Chondrocyte (in vitro differentiated cells): Measurements from ENCODE around the gene RHOT2. TPM values are rescaled to one million over a fixed set of nuclear protein-coding genes. Genes with fewer than 3 reads are reported as not detected.
A peak's percentile ranks its signal among the peaks of the same experiment; 100 is the strongest.

Source experiments
- DNase-seq: peaks from one replicate; pipeline ENCODE4 v3.0.0; 2021; ENCODE audit warnings: mixed read lengths, low spot score
- H3K27ac Mint-ChIP-seq: one replicate; pipeline ENCODE4 v1.8.0; 2021; ENCODE audit warnings: mild to moderate bottlenecking, moderate library complexity, mixed read lengths; ENCODE audit not compliant: unreplicated experiment
- H3K27me3 Mint-ChIP-seq: 2 replicates; pipeline ENCODE4 v1.8.0; 2021; ENCODE audit warnings: low read depth, mixed read lengths
- H3K36me3 Mint-ChIP-seq: 2 replicates; pipeline ENCODE4 v1.8.0; 2021; ENCODE audit warnings: low read depth, mixed read lengths
- H3K4me1 Mint-ChIP-seq: 2 replicates; pipeline ENCODE4 v1.8.0; 2021; ENCODE audit warnings: low read depth, mild to moderate bottlenecking, mixed read lengths
- H3K4me3 Mint-ChIP-seq: one replicate; pipeline ENCODE4 v1.8.0; 2021; ENCODE audit warnings: mild to moderate bottlenecking, moderate library complexity, mixed read lengths; ENCODE audit not compliant: unreplicated experiment
- H3K9me3 Mint-ChIP-seq: 2 replicates; pipeline ENCODE4 v1.8.0; 2021; ENCODE audit warnings: low read depth, mixed read lengths
- total RNA-seq: library from RNA; stranded (reverse); gene quantifications from 3 replicates; pipeline ENCODE4 v1.2.1, GENCODE V29; 2021
- TF ChIP-seq, protein P1 (sequence below): fragments of 200-600 bp; sonication (generic); IDR thresholded peaks from 2 replicates; pipeline ENCODE4 v1.5.0; 2021; ENCODE audit warnings: antibody characterized with exemption, mild to moderate bottlenecking, moderate library complexity

RHOT2 gene
- total RNA-seq, 1 donor from 2014 or later, result 101 TPM

DNA sequence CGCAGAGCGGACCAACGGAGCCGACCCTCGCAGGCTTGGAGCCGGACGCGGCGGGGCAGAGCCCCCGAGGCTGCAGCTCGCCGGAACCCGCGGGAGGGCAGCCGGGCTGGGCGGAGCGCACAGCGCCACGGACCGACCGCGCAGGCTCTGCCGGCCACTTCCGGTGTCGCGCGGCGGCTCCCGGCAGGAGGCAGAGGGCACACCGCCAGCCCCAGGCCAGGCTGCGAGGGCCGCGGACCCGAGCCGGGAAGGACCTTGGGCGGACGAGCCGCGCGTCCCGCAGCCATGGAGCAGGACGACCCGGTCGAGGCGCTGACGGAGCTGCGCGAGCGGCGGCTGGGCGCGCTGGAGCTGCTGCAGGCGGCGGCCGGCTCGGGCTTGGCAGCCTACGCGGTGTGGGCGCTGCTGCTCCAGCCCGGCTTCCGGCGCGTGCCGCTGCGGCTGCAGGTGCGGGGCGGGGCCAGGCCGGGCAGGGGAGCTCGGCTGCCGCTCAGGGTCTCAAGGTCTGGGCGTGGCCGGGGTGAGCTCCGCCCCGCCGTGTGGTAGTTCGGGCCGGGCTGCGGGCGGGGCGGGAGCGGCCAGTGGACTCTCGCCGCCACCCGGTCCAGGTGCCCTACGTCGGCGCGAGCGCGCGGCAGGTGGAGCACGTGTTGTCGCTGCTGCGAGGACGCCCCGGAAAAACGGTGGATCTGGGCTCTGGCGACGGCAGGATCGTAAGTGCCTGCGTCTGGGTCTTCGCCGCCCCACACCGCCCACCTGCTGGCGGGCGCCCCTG lies 53.2 kb downstream of the RHOT2 start, which contains the start of gene ANTKMT:
Gene ANTKMT (plus strand): TSS at position 157 of the 775 bp plus-strand sequence. CDS start 129 bp downstream, at position 286.
- Mint-ChIP-seq H3K4me1 (peaks cover 17% of the 10 kb centered on the region), H3K36me3 (no peaks in the 10 kb centered on the region), H3K4me3 (peak within 1 kb of the TSS; percentile 77), H3K27ac (peak within 1 kb of the TSS; percentile 80), H3K9me3 (no peaks in the 10 kb centered on the region), H3K27me3 (no peaks in the 10 kb centered on the region)
- no peak for DNase-seq
- TF ChIP-seq, protein P1, sequence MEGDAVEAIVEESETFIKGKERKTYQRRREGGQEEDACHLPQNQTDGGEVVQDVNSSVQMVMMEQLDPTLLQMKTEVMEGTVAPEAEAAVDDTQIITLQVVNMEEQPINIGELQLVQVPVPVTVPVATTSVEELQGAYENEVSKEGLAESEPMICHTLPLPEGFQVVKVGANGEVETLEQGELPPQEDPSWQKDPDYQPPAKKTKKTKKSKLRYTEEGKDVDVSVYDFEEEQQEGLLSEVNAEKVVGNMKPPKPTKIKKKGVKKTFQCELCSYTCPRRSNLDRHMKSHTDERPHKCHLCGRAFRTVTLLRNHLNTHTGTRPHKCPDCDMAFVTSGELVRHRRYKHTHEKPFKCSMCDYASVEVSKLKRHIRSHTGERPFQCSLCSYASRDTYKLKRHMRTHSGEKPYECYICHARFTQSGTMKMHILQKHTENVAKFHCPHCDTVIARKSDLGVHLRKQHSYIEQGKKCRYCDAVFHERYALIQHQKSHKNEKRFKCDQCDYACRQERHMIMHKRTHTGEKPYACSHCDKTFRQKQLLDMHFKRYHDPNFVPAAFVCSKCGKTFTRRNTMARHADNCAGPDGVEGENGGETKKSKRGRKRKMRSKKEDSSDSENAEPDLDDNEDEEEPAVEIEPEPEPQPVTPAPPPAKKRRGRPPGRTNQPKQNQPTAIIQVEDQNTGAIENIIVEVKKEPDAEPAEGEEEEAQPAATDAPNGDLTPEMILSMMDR, result peak; percentile 44

DNA sequence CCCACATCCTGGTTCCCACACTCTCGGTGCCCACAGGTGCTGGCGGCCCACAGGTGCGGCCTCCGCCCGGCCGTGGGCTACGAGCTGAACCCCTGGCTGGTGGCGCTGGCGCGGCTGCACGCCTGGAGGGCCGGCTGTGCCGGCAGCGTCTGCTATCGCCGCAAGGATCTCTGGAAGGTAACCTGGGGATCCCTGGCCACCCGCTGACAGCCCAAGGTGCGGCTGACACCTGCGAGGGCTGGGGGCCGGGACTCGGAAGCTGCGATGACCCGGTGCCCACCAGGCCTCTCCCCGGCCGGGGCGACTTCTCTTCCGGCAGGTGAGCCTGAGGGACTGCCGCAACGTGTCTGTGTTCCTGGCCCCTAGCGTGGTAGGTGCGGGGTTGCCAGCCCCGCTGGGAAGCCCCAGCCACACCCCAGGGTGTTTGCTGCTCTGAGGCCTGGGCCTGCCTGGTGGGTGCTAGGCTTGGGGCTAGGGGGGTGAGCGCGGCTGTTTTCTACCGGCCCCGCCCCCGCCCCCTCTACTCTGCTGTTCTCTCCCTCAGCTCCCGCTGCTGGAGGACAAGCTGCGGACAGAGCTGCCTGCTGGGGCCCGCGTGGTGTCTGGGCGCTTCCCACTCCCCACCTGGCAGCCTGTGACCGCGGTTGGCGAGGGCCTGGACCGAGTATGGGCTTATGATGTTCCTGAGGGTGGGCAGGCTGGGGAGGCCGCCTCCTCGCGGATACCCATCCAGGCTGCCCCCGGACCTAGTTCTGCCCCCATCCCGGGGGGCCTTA lies 54.0 kb downstream of the RHOT2 start:
- H3K9me3 Mint-ChIP-seq, result no peaks in the 10 kb centered on the region
- H3K4me3 Mint-ChIP-seq, result peak overlapping the region; percentile 48
- H3K4me1 Mint-ChIP-seq, result peaks cover 17% of the 10 kb centered on the region
- H3K36me3 Mint-ChIP-seq, result no peaks in the 10 kb centered on the region
- H3K27ac Mint-ChIP-seq, result peak overlapping the region; percentile 49
- TF ChIP-seq, protein P1, result no peak
- no peak for DNase-seq
- H3K27me3 Mint-ChIP-seq, result no peaks in the 10 kb centered on the region

DNA sequence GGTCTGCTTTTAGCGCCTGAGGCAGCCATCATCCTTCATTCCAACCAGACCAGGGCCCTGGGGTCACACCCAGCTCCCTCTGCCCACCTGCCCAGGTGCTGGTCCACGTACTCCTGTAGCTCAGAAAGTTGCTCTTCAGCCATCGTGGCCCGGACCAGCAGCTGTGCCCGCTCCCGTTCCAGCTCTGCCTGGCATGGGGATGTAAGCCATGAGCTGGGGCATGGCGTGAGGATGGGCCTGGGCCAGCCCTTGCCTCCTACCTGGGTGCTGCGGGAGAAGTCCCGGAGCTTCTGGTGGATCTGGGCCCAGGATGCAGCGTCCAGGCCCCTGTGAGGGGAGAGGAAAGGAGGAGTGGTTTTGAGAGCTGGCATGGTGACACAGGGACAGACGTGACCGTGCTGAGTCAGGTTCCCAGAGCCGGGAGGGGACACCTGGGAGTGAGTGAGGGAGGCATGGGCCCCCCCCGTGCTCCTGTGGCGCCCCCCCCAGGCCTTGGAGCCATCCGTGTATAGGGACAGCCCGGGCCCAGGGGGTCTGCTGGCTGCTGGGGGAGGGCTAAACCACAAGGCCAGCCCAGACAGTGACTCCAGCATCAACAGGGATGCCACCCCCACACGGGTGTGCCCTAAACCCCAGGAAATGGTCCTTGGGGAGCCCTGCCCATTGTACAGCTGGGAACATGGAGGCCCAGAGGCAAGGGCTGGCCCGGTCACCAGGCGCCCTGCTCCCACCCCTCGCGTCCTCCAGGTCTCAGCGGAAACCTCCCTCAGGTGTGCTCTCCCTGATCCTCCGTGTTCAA lies 55.1 kb downstream of the RHOT2 start:
- no peak for DNase-seq
- Mint-ChIP-seq H3K27me3 (no peaks in the 10 kb centered on the region), H3K9me3 (no peaks in the 10 kb centered on the region), H3K4me3 (no peak overlapping the region), H3K36me3 (no peaks in the 10 kb centered on the region), H3K27ac (no peak overlapping the region), H3K4me1 (peaks cover 17% of the 10 kb centered on the region)
- TF ChIP-seq, protein P1, result no peak

DNA sequence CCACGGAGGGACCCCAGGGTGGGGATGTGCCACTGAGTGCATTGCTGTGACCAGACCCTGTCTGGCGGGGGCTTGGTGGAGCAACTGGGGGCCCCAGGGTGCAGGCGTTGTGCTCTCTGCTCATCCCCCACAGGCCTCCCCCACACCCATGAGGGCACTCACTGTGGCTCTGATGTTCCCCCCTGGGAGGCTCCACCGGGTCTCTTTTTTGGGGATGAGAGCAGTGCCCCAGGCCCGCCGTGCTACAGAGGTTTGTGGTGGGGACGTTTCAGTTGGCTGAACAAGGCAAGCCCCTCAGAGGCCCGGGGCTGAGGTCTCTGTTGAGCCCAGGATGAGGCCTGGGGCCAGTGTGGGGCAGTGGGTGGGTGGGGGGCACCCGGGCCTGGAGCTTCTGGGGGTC lies 55.8 kb downstream of the RHOT2 start:
- TF ChIP-seq, protein P1, result no peak
- no peak overlapping the region for H3K4me3 Mint-ChIP-seq
- H3K27ac Mint-ChIP-seq, result no peak overlapping the region
- no peaks in the 10 kb centered on the region for H3K27me3 Mint-ChIP-seq
- H3K36me3 Mint-ChIP-seq, result no peaks in the 10 kb centered on the region
- DNase-seq, result no peak
- H3K4me1 Mint-ChIP-seq, result peaks cover 17% of the 10 kb centered on the region
- no peaks in the 10 kb centered on the region for H3K9me3 Mint-ChIP-seq

Other genes starting within 250 kb of the RHOT2 start
- 41.9 to 52.4 TPM (median 45.1 TPM) in 3 replicates for gene RAB11FIP3, start 242.5 kb upstream of the RHOT2 start, total RNA-seq
- 28.8 to 32.0 TPM (median 29.7 TPM) in 3 replicates for gene CAPN15, start 140.4 kb upstream of the RHOT2 start, total RNA-seq
- gene PRR35, start 107.7 kb upstream of the RHOT2 start, total RNA-seq, result not detected in 3 replicates
- not detected in 3 replicates for gene NHLRC4, start 101.1 kb upstream of the RHOT2 start, total RNA-seq
- gene PIGQ, start 98.2 kb upstream of the RHOT2 start, total RNA-seq, result 34.1 to 57.1 TPM (median 37.3 TPM) in 3 replicates
- gene RAB40C, start 78.1 kb upstream of the RHOT2 start, total RNA-seq, result 15.2 to 19.6 TPM (median 19.6 TPM) in 3 replicates
- gene WFIKKN1, start 37.1 kb upstream of the RHOT2 start, total RNA-seq, result 0.36 to 0.56 TPM (median 0.47 TPM) in 3 replicates
- gene METTL26, start 31.8 kb upstream of the RHOT2 start, total RNA-seq, result 58.9 to 68.5 TPM (median 68.1 TPM) in 3 replicates
- gene MCRIP2, start 26.3 kb upstream of the RHOT2 start, total RNA-seq, result 10.4 to 16.9 TPM (median 15.3 TPM) in 3 replicates
- gene WDR90, start 18.8 kb upstream of the RHOT2 start, total RNA-seq, result 17.0 to 36.6 TPM (median 19.2 TPM) in 3 replicates
- gene RHBDL1, start 7.5 kb downstream of the RHOT2 start, total RNA-seq, result 1.9 to 3.5 TPM (median 3.0 TPM) in 3 replicates
- 89.7 to 139 TPM (median 96.1 TPM) in 3 replicates for gene STUB1, start 12.3 kb downstream of the RHOT2 start, total RNA-seq
- gene JMJD8, start 16.2 kb downstream of the RHOT2 start, total RNA-seq, result 38.8 to 56.5 TPM (median 39.2 TPM) in 3 replicates
- 12.6 to 17.7 TPM (median 13.7 TPM) in 3 replicates for gene WDR24, start 22.3 kb downstream of the RHOT2 start, total RNA-seq
- gene FBXL16, start 37.7 kb downstream of the RHOT2 start, total RNA-seq, result 0.53 to 0.87 TPM (median 0.82 TPM) in 3 replicates
- gene METRN, start 47.0 kb downstream of the RHOT2 start, total RNA-seq, result 50.7 to 62.3 TPM (median 58.5 TPM) in 3 replicates
- gene ANTKMT, start 53.0 kb downstream of the RHOT2 start, total RNA-seq, result 31.6 to 42.4 TPM (median 38.2 TPM) in 3 replicates
- 1.8 to 3.9 TPM (median 2.5 TPM) in 3 replicates for gene CCDC78, start 58.3 kb downstream of the RHOT2 start, total RNA-seq
- 7.9 to 20.6 TPM (median 15.0 TPM) in 3 replicates for gene HAGHL, start 59.0 kb downstream of the RHOT2 start, total RNA-seq
- 20.5 to 26.6 TPM (median 22.1 TPM) in 3 replicates for gene CIAO3, start 72.9 kb downstream of the RHOT2 start, total RNA-seq
- gene MSLN, start 92.6 kb downstream of the RHOT2 start, total RNA-seq, result 0.41 TPM in 1 of 3 replicates, not detected in the others
- gene RPUSD1, start 120.2 kb downstream of the RHOT2 start, total RNA-seq, result 17.6 to 21.6 TPM (median 19.6 TPM) in 3 replicates
- 12.8 to 35.9 TPM (median 13.3 TPM) in 3 replicates for gene CHTF18, start 120.5 kb downstream of the RHOT2 start, total RNA-seq
- not detected in 3 replicates for gene GNG13, start 132.6 kb downstream of the RHOT2 start, total RNA-seq